ENCODE data around the gene UBE2V1.
"Not testable (repeated sequence)": the region's sequence is repeated elsewhere in the genome, so short reads cannot be mapped to it uniquely, and the experiment has no call there.

The UBE2V1 gene

DNA sequence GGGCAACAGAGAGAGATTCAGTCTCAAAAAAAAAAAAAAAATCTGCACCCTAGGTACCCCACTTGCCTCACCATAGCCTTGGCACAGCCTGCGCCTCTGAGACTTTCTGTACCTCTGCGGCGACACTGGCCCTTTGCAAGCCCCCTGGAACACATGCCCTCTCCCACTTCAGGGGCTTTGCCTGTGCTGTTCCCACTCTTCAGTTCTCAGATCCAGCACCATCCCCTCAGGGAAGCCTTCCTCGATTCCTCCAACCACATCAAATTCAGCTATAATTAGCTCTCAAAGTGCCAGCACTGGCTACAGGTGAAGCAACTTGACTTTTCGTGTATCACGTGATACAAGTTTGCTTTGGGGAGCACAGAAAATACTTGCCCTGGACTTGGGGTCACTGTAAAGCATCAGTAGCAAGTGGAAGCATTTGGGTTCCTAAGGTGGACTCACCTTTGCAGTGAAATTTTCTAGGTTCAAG lies 2.1 kb upstream of the UBE2V1 start:
- DNase-seq (ENCODE audit: low read depth), result no peak

DNA sequence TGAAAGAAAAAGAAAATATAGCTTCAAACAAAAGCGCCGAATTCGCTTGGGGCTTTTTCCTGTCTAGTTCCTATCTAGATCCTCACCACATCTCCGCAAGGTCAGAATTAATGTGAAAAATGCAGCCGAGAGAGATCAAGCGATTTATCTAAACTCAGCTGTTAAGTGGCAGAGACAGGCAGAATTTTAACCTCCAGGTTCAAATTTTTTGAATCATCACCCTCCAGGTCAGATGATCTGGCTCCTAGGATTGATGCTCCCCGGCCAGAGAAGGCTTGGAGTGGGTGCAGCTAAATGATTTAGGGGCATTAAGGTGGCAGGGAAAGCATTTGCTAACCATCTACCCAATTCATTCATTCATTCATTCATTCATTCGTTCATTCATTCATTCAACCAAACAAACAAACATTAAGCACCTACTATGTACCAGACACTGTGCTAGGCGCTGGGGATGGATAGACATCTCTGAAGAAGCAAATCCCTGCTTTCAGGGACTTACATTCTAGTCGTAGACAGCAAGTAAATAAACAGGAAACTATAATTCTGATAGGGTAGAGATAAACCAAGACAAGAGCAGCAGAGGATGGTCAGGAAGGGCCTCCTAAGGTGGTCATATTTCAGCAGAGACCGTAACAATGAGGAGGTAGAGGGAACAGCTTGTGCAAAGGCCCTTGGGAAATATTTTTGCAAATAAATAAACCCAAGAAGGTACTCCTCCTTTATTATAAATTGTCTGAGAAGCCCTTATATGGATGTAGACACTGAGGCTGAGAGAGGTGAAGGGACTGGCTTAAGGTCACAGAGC lies 672 bp upstream of the UBE2V1 start:
- no peak for DNase-seq (ENCODE audit: low read depth)

DNA sequence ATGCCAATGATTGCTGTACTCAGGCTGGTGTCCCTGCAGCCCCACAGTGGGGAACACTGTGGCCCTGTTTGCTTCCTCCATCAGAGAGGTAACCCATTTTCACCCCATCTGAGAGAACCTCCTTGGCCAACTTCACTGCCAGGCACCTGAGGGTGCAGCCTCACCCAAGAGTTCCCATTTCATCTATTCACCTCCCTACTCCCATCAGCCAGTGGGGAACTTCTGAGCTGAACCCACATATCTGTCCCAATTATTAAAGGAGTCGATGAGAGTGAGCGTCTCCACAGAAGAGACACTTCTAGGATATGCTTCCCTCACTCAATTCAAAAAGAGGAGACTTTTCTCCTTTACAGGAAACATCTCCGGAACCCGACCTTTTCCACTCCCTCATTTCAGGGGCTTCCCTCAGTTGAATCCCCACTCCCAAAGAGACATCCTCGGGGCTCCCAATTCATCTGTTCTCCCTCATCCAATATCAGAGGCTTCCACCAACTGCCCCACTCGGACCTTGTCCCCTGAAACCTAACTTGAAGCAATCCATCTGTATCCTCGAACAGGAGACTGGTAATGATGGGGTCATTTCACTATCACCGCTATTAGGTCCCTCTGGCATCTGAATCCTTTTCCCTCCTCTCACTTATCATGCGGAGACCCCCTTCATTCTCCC lies 988 bp downstream of the UBE2V1 start:
- DNase-seq (ENCODE audit: low read depth), result no peak

DNA sequence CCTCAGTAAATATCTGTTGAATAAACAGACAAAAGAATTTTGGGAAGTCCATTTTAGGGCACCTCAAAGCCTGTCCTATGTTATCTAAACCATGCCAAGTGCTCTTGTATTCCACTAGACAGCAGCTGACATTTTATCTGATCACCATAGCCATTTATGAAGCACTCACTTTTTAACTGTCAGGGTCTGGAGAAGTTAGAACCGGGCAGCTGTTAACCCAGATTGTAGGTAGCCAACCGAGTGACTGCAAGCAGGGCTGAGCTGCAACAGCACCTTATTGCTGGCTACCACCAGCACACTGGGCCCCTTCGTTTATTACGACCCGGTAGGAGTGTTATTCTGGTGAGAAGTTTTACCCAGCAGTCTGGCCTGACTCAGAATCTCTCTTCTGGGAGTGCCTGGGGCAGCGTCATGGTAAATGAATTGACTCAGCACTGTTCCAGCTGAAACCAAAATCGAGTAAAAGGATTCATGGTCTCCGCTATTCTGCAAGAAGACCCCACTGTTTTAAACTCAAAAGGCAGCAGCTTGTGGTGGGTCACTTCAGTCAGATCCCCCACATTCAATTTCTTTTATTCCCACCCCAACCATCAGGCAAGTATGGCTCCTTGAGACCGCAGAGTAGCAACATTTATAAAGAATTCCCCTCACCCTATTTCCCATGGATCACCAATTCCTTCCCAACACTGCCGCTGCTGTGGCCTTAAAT lies 1.7 kb downstream of the UBE2V1 start:
- no peak for DNase-seq (ENCODE audit: low read depth)

DNA sequence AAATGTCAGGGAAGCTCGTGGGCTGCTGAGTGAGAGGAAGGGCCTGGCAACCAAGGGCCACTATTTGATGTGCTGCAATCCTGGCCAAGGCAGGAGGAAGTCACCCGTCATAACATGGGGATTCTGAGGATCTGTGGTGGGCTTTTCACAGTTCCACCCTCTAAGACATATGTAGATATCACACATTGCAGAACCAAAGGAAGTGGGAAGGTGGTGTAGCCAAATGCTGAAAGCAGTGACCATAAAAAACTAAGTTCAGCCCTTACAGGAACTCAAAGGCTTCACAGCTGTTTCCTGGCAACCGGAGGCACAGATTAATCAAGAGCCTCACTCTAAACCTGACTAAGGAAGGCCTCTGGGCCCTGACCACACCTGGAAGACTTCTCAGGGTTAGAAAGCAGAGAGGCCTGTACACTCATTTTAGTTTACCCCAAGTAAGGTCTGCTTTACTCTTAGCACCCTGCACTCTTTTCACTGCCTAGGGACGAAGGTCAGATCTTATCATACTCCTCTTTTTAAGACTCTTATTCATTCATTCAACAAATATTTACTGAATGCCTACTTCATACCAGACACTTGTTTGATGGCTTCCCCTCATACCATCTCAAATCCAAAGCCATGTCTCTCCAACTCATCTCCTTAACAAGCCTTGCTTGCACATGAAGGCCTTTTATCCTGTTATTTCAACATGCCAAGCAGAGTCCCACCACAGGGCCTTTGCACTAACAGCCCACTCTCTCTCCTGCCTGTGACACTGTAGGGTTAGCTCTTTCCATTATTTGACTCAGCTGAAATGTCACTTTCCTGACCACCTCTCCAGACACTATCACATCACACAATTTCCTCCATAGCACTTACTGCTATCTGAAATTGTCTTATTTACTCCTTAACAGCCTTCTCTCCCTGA lies 2.6 kb downstream of the UBE2V1 start:
- no peak for DNase-seq (ENCODE audit: low read depth)

DNA sequence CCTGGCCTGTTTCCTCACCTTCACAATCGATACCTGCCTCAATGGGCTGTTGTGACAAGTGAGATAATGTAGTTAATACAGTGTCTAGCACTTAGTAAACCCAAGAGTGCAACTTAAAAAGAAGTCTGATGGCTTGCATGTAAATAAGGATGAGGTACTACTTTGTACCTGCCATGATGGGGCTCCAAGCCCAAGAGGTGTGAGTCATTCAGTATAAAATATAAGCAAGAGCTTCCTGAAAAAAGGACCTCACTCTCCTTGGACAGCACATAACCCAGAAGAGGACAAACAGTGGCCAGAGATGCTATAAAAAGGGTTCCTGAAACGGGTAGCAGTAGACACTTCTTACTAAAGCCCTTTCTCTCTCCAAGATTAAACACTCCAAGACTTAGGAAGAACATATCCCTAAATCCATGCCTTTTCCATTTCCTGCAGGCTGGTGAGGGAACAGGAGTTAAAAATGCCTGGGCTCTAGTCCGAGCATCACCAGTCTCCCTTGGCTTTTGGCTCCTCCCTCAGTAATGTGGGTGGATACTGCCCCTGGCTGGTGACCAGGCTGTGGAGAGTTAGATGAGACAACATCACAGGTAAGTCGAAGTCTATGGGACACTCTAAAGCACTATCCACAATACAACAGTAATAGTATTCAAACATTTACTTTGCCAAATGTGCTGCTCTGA lies 4.3 kb downstream of the UBE2V1 start:
- no peak for DNase-seq (ENCODE audit: low read depth)

DNA sequence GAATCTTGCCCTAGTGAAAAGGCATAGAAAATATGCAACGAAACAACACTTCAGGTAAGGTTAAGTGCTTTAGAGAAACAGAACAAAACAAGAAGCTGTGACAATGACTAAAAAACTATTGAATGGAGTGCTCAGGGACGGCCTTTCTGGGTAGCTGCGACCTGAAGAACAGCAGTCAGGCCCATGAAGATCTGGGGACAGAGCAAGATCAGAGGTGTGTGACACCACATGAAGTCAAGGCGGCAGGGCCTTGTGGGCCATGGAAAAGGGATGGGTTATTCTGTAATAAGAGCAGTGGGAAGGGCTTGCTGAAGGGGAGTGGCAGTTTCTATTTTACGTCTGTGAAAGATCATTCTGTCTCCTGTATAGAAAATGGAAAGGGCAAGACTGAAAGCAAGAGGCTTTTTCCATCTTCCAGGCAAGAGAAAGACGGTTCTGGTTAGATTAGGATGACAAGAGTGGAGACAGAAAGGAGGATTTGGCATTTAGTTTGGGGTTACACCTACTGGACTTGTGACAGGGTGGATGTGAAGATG lies 5.1 kb downstream of the UBE2V1 start:
- no peak for DNase-seq (ENCODE audit: low read depth)

DNA sequence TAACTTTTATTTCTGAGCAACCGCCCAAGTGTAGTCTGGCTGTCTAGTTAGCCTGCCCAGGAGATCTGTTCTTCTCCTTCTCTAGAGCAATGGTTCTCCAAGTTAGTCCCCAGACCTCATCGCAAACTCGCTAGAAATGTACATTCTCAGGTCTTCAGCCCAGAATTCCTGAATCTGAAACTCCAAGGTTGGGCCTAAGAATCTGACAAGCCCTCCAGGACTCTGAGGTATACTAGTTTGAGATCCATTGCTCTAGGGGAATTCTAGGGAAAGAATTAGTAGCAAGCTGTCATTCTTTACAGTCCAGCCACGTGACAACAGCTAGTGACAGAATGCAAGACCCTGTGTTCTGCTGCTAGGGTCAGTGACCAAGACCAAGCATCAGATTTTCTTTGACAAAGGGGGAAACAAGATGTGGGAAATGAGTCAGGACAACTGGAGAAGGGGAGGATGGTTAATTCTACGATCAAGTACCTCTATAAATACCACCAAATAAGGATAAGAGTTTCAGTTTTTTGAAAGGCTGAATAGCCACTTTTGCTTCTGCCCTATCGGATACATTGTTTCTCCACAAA lies 5.8 kb downstream of the UBE2V1 start:
- DNase-seq (ENCODE audit: low read depth), result no peak

DNA sequence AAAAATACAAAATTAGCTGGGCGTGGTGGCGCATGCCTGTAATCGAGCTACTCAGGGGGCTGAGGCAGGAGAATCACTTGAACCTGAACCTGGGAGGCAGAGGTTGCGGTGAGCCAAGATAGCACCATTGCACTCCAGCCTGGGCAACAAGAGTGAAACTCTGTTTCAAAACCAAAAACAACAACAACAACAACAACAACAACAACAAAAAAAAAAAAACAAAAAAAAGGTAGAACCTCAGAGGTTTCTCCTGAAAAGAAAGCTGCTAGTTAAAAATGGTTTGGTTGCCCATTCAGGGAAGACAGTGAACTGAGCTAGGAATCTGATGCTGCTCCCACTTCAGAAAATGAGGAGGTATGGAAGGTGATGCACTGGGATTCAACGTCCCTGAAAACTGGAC lies 6.3 kb downstream of the UBE2V1 start:
- DNase-seq (ENCODE audit: low read depth), result not testable (repeated sequence)

DNA sequence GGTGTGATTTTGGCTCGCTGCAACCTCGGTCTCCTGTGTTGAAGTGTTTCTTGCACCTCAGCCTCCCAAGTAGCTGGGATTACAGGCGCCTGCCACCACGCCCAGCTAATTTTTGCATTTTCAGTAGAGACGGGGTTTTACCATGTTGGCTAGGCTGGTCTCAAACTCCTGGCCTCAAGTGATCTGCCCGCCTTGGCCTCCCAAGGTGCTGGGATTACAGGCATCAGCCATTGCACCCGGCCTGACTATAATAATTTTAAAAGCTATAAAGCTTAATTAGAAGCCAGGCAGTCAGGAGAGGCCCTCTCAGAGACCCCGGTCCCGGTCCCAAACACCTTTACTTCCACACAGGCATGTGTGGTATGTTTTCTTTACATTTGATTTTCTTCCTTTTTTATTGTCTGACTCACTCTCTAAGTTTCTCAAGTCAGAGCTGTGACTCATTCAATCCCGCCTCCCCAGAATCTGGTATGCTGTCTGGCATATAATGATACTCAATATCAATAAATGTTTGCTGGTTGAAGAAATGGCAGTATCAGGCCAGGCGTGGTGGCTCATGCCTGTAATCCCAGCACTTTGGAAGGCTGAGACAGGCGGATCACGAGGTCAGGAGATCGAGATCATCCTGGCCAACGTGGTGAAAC lies 9.4 kb downstream of the UBE2V1 start:
- DNase-seq (ENCODE audit: low read depth), result not testable (repeated sequence)

DNA sequence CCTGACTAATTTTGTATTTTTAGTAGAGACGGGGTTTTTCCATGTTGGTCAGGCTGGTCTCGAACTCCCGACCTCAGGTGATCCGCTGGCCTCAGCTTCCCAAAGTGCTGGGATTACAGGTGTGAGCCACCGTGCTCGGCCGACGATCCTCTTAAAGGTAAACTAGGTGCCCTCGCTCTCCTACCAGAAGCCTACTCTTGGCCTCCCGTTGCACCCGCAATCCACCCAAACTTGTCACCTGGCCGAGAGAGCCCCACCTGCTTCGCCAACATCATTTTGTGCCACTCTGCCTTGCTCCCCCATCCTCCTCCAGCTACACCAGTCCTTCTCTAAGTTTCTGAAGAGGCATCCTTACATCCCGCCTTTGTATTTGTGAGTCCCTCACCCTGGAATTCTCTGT lies 10.4 kb downstream of the UBE2V1 start:
- DNase-seq (ENCODE audit: low read depth), result not testable (repeated sequence)

DNA sequence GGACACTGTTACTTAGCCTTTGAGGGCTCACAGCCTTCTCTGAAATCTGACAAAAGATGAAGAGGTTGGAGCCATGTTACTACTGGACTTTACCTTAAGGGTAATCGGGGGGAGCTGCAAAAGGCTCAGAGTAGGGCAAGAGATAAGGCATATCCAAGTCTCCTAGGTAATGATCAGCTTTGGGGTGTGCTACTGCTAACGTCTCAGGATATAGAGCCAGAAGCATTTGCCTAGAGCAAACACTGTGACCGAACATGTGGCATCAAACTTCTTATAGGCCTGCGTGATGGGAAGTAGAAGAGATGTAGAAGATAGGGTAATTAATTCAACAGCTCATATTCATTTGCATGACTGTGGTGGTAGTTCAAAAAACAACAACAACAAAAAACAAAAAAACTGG lies 11.1 kb downstream of the UBE2V1 start:
- DNase-seq (ENCODE audit: low read depth), result no peak

DNA sequence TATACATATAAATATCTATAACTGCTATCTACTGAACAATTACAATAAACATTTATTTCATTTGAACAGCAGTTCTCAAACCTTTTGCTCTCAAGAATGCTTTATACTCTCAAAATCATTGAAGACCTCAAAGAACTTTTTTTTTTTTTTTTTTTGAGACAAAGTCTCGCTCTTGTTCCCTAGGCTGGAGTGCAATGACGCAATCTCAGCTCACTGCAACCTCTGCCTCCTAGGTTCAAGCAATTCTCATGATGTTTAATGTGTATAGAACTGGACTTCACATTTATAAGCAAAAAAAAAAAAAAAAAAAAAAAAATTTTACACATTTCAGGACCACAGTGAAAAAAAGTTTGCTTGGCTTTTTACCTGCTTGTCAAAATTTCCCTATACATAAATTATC lies 11.7 kb downstream of the UBE2V1 start:
- DNase-seq (ENCODE audit: low read depth), result no peak

DNA sequence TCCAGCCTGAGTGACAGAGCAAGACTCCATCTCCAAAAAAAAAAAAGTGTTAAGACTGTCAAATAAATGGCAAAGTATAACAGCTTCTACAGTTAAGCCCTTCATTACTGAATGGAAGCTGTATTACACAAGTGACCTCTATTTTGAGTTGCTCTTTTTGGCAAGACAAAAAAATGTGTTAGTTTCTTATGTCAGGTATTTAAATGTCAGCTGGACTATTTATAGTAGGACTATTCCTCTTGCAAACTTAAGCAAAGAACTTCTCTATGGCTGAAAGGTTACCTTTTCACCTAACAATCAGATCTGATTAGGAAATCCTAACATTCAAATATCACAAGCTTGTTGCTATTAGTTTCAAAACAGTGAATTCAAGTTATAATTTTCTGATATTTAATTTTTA lies 12.4 kb downstream of the UBE2V1 start:
- DNase-seq (ENCODE audit: low read depth), result no peak

DNA sequence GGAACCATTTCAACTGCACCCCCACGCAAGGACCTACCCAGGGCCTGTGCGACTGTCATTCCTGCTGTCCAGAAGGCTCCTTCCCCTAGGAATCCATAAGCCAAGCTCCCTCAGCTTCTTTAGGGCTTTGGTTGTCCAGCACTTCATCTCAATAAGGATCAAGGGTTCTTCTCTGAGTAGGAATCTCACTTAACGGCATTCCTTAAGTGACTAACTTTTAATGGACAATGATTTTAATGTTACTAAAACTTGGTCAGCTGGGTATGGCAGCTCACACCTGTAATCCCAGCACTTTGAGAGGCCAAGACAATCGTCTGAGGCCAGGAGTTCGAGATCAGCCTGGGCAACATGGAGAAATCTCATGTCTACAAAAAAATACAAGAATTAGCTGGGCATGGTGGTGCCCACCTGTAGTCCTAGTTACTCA lies 13.4 kb downstream of the UBE2V1 start:
- DNase-seq (ENCODE audit: low read depth), result no peak

DNA sequence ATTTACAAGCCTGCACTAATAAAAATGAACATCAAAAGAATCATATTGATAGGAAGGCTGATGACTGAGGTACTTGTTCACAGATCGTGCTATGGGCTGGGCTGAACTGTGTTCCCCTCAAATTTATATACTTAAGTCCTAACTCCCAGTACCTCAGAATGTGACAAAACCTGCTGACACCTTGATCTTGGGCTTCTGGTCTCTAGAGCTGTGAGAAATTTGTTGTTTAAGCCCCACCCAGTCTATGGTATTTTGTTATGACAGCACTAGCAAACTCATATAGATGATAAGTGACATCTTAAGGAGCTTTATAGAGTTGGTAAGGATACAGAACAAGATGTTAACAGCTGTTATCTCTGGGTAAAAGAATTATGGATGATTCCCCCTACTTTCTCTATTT lies 13.8 kb downstream of the UBE2V1 start:
- DNase-seq (ENCODE audit: low read depth), result no peak

DNA sequence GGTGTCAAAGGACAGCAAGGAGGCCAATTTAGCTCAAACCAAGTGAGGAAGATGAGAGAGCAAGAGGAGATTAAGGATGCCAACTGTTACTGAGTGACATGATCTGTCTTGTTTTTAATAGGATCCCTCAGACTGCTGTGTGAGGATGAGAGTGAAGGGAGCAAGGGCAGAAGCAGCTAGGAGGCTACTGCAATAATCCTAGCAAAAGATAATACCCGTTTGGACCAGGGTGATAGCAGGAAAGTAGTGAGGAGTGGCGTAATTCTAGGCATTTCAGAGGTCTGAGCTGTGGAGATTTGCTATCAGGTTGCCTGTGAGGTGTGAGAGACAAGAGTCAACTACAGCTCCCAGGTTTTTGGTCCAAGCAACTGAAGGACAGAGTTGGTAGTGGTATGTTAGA lies 14.7 kb downstream of the UBE2V1 start:
- no peak for DNase-seq (ENCODE audit: low read depth)

DNA sequence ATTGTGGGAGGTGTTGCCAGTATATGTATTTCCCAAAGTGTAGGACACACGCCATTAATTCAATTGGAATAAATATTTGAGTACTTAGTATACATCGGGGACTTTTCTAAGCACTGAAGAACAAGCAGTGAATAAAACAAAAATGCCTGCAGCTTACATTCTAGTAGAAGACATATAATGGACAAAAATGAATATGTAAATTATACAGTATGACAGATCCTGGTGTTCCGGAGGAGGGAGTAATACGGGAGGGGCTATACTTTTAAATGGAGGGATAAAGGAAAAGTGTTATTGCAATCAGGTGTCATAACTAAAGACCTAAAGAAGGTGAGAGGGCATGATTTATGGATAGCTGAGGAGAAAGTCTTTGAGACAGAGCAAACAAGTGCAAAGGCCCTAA lies 15.1 kb downstream of the UBE2V1 start:
- DNase-seq (ENCODE audit: low read depth), result no peak

DNA sequence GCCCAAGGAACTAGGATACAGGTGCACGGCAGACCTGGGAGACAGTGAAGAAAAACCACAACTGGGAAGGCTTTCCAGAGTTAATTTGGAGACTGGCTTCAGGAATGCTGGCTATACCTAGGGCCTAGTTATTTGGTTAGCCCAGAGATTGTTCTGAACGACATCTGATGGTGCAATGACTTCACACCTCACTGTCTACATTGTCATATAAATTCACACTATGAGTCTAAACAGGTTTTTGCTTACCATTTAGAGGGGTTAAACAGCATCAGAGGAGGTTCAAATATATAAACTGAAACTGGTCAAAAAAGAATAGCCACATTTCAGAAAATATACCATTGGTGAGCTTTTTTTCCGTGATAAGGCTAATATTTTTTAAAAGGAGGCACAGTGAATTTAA lies 16.7 kb downstream of the UBE2V1 start:
- no peak for DNase-seq (ENCODE audit: low read depth)

DNA sequence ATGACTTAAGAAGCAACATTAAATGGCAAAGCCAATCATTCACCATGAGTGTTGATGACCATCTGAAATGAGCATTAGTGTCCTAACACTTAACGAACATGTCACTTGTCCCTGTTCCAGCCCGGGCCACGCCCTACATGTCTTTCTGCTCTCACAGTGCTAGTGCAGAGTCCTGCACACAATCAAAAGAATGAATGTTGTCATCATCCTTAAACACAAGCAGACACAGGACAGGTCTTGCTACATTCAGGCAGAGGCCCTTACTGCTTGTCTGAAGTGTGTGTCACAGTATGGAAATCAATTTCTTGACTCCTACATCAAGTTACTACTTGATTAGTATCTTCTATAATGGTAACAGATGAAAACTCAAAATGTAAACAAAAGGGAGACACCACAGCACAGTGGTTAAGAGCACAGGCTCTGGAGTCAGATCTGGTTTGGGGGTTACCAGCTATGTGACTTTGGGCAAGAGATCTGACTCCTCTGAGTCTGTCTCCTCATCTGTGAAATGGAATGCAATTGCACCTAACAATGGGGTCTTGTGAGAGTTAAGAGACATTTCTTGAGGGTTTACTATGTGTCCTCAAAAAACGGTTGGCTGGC lies 17.4 kb downstream of the UBE2V1 start:
- DNase-seq (ENCODE audit: low read depth), result no peak
